ENCODE data around the gene ZNF32.

GRCh38 chr10:43667761-43668386 lies 19.2 kb upstream of the ZNF32 start:
- TF ChIP-seq CTCF (conservative IDR thresholded peaks at IDR 0.05; ENCODE audit: low read length) (no peak), EZH2phosphoT487 (IDR thresholded peaks at IDR 0.05; ENCODE audit: borderline replicate concordance, low read depth, low read length) (no peak)

Measured in OCI-LY7 (cell line).